AG04449 (cell line): ENCODE measurements around the gene BARHL2.

Source experiments
- CTCF ChIA-PET: fragments of 350-600 bp; formaldehyde crosslinking; extraction: SDS; loops from one replicate; lab custom pipeline; 2021; ENCODE audit warnings: antibody characterized with exemption; lab: Yijun Ruan, JAX
- POLR2A ChIA-PET: fragments of 400-600, 350-600 bp; formaldehyde crosslinking; extraction: SDS; loops from one replicate; lab custom pipeline; 2020; ENCODE audit warnings: antibody characterized with exemption, inconsistent platforms; lab: Yijun Ruan, JAX
- DNase-seq: peaks from one replicate; pipeline ENCODE4 v3.0.0-alpha.2; 2010; ENCODE audit warnings: low read depth, low spot score
- H3K4me3 ChIP-seq: 2 replicates; pipeline ENCODE4 v1.5.1; 2011; ENCODE audit warnings: low read depth, mild to moderate bottlenecking, control low read depth, low read length
- TF ChIP-seq, protein P1 (sequence below): IDR thresholded peaks from one replicate; pipeline ENCODE4 v1.5.1; 2011; ENCODE audit warnings: mild to moderate bottlenecking, moderate library complexity, low read length, control low read depth, inconsistent platforms; ENCODE audit not compliant: insufficient read depth; ENCODE audit errors: missing control alignments

Gene BARHL2

DNA sequence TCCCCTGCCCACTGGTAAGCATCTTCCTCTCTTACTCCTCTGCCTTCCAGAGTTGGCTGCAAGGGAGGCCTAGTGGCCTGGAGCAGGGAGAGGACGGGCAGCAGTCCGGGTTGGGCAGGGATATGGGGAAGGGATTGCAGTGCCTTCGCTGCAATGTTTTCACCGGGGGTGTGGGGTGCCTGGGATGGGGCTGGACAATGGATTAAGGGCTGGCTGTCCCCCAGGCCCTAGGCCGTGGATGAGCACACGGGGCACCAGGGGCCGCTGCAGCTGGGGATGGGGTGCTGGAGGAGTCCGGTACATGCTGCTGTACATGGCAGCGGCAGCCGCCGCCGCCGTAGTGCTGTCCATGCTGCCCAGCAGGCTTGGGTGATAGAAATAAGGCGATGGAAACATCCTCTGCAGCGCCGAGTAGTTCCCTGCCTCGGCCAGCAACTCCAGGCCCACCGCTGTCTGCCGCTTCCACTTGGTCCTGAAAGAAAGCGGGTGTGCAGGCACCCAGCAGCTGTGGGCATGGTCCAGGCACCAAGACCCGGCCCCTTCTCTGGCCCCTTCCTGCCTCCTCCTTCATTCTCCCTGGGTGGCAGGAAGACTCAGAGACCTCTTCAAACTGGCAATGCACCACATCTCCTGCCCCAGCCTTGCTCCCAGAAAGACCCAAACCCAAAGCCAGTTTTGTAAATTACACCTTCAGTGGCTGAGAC lies 4.8 kb downstream of the BARHL2 start:
- ChIA-PET POLR2A (no interaction called here), CTCF (no interaction called here)
- DNase-seq = no peak

DNA sequence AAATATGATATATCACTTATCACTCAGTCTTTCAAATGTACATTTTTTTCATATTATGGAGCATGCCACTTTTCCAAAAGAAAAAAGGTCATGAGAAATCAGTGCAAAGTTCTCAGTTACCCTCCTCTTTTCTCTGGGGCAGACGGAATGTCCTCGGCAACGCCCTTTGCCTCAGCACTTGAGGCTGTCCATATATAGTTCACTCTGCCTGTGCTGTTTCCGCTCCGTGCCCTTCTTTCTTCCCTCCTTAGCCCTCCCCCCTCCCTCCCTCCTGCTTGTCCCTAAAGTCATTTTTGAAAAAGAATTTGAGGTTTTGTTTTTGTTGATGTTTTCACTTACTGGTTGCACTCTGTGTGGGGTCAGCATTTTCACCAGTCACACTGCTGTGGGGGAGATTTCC lies 5.4 kb downstream of the BARHL2 start:
- CTCF ChIA-PET = interaction anchor here (2.9 kb wide), 1 partner anchor 10 kb away, joined by 15 read pairs; no protein-coding TSS in a partner anchor
- TF ChIP-seq, protein P1, sequence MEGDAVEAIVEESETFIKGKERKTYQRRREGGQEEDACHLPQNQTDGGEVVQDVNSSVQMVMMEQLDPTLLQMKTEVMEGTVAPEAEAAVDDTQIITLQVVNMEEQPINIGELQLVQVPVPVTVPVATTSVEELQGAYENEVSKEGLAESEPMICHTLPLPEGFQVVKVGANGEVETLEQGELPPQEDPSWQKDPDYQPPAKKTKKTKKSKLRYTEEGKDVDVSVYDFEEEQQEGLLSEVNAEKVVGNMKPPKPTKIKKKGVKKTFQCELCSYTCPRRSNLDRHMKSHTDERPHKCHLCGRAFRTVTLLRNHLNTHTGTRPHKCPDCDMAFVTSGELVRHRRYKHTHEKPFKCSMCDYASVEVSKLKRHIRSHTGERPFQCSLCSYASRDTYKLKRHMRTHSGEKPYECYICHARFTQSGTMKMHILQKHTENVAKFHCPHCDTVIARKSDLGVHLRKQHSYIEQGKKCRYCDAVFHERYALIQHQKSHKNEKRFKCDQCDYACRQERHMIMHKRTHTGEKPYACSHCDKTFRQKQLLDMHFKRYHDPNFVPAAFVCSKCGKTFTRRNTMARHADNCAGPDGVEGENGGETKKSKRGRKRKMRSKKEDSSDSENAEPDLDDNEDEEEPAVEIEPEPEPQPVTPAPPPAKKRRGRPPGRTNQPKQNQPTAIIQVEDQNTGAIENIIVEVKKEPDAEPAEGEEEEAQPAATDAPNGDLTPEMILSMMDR = no peak
- H3K4me3 ChIP-seq = no peak overlapping the region
- DNase-seq = no peak
- POLR2A ChIA-PET = no interaction called here

More for the DNA sequence above, 4.8 kb downstream of the BARHL2 start:
- TF ChIP-seq, protein P1 = no peak
- H3K4me3 ChIP-seq = no peak overlapping the region

DNA sequence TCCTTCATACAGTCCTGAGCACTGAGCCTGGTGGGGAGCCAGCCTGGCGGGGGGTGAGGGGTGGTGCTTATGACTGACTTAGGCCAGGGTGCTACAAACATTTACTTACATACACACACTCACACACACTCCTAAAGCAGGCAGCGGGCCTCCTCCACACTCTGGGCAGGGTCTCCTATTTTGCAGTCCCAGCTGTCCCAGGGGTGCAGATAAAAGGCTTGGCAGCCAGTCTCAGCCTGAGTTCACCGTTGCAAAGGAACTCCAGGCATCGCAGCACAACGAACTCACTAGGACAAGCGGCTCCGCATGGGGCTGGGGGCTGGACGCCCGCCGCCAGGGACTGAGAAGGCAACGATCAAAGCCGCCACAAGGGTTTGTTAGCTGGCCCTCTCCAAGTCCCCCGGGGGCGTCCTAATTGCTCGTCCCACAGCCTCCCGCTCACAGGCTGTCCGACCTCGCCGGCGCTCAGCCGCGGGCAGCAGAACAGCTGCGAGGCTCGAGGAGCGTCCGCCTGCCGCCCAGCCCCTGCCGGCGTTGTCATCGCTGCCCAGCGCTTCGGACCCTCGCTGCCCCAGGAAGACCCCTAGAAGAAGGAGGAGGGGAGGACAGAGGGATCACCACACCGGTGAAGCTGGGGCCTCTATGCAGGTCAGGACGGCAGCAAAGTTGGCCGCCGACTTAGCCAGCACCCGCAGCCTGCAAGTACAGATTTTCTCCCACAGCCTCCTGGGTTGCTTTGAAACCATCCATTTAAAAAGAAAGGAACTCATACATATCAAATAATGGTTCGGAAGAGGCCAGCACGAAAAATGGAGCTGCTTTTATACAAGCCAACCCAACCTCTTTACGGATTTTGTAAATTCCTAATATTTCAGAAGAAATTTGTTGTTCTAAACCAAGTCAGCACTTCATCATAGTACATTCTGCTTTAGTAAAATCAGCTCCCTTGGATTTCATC lies 6.2 kb downstream of the BARHL2 start:
- TF ChIP-seq, protein P1 = no peak
- POLR2A ChIA-PET = no interaction called here
- H3K4me3 ChIP-seq = no peak overlapping the region
- no peak for DNase-seq
- CTCF ChIA-PET = interaction anchor here (2.9 kb wide), 1 partner anchor 10 kb away, joined by 15 read pairs; no protein-coding TSS in a partner anchor

DNA sequence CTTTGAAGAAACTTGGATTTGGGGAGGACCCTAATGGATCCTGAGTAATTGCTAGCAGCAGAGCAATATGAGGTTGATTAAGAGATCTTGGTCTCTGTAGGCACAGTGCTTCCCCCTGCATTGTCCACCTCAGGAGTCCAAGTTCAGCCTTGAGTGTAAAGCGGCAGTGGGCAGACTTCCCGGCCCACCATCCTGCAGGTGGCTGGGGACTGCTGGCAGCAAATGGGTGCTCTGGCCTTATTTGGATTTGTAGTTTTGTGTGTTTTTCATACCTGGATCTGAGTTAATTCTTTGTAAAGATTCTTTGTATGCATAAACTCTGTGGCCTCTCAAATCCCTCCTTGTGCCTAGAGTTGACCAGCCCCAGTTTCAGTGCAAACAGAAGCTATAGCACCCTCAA lies 7.6 kb downstream of the BARHL2 start:
- H3K4me3 ChIP-seq = no peak overlapping the region
- no peak for DNase-seq
- ChIA-PET CTCF (interaction anchor here (2.9 kb wide), 1 partner anchor 12 kb away, joined by 15 read pairs; no protein-coding TSS in a partner anchor), POLR2A (no interaction called here)
- TF ChIP-seq, protein P1 = no peak

DNA sequence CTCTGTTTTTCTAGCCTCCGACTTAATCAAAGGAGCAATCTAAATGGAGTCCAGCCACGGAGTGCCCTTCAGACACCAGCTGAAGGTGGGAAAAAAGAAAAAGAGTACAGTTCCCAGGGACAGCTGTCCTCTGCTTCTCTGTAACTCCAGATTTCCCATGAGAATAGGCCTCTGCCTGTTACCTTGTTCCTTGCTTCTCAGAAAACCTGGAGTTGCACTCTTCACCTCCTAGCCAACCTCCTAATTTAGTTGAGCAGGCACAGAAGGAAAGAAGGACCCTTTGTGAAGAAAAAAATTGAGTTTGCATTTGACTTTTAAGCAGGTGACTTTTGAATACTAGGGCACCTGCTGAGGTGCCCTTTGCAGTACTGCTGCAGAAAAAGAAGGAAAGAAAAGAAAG lies 8.3 kb downstream of the BARHL2 start:
- CTCF ChIA-PET = interaction anchor here (2.9 kb wide), 1 partner anchor 12 kb away, joined by 15 read pairs; no protein-coding TSS in a partner anchor
- POLR2A ChIA-PET = no interaction called here
- TF ChIP-seq, protein P1 = no peak
- no peak overlapping the region for H3K4me3 ChIP-seq
- no peak for DNase-seq
